Smooth muscle cell (in vitro differentiated cells): ENCODE results near the gene OPCML. TPM values are rescaled to one million over a fixed set of nuclear protein-coding genes. Genes with fewer than 3 reads are reported as not detected.

Experiments
- DNase-seq: peaks from one replicate; lab custom pipeline; 2025; ENCODE audit not compliant: unreplicated experiment; lab: John Stamatoyannopoulos, UW
- H2AFZ ChIP-seq: fragments of 200-600 bp; sonication (generic); 2 replicates; pipeline ENCODE4 v1.6.0; 2016; ENCODE audit warnings: antibody characterized with exemption, low read depth, mild to moderate bottlenecking
- H3F3A ChIP-seq: fragments of 200-600 bp; sonication (generic); 2 replicates; pipeline ENCODE4 v1.6.0; 2017; ENCODE audit warnings: antibody characterized with exemption, low read depth
- H3K27ac ChIP-seq: fragments of 200-600 bp; sonication (generic); 2 replicates; pipeline ENCODE4 v1.5.1; 2016; ENCODE audit warnings: low read depth, mild to moderate bottlenecking
- H3K27me3 ChIP-seq: fragments of 200-600 bp; sonication (generic); 2 replicates; pipeline ENCODE4 v1.6.1; 2016; ENCODE audit warnings: low read depth, mild to moderate bottlenecking
- H3K36me3 ChIP-seq: fragments of 200-600 bp; sonication (generic); 2 replicates; pipeline ENCODE4 v1.5.1; 2016; ENCODE audit warnings: low read depth
- H3K4me1 ChIP-seq: fragments of 200-600 bp; sonication (generic); 2 replicates; pipeline ENCODE4 v1.5.1; 2016; ENCODE audit warnings: low read depth
- H3K4me2 ChIP-seq: fragments of 200-600 bp; sonication (generic); 2 replicates; pipeline ENCODE4 v1.6.0; 2016; ENCODE audit warnings: mild to moderate bottlenecking
- H3K4me3 ChIP-seq: fragments of 200-600 bp; sonication (generic); 2 replicates; pipeline ENCODE4 v1.5.1; 2016; ENCODE audit warnings: mild to moderate bottlenecking
- H3K79me2 ChIP-seq: fragments of 200-600 bp; sonication (generic); 2 replicates; pipeline ENCODE4 v1.6.0; 2016; ENCODE audit warnings: low read depth, mild to moderate bottlenecking
- H3K9ac ChIP-seq: fragments of 200-600 bp; sonication (generic); 2 replicates; pipeline ENCODE4 v1.6.0; 2016; ENCODE audit warnings: low read depth
- H3K9me3 ChIP-seq: fragments of 200-600 bp; sonication (generic); replicated peaks from 2 replicates; pipeline ENCODE4 v1.5.1; 2016; ENCODE audit warnings: low read depth
- H4K20me1 ChIP-seq: fragments of 200-600 bp; sonication (generic); 2 replicates; pipeline ENCODE4 v1.6.0; 2016; ENCODE audit warnings: low read depth
- CTCF ChIP-seq: fragments of 200-600 bp; sonication (generic); IDR thresholded peaks from 2 replicates; pipeline ENCODE4 v1.5.1; 2017; ENCODE audit warnings: borderline replicate concordance, mild to moderate bottlenecking, antibody characterized with exemption; ENCODE audit not compliant: insufficient read depth, poor library complexity, severe bottlenecking
- WGBS: methylation state at CpG from one replicate; pipeline ENCODE4 v1.1.7; 2016; ENCODE audit warnings: low lambda C conversion rate; 5-methylcytosine and 5-hydroxymethylcytosine counted together
- polyA plus RNA-seq: library from polyadenylated mRNA; unstranded; fragments of >200 nt; fragmentation: Nextera tagmentation; extraction: Ambion mirVana; gene quantifications from 2 replicates; pipeline ENCODE4 v1.2.1, GENCODE V29; 2016
- total RNA-seq: library from RNA; depleted of rRNA; stranded (reverse); fragments of >200 nt; gene quantifications from 2 replicates; pipeline ENCODE4 v1.2.3, GENCODE V29; 2014

The OPCML gene
- total and polyA plus RNA-seq, 2 experiments from 2014 or later: 0.42 to 0.58 TPM

GRCh38 chr11:132519241-132519815 lies 1013.0 kb downstream of the OPCML start:
- TF ChIP-seq CTCF: no peak
- no peak for DNase-seq
- Histone ChIP-seq H3K4me1 (no peaks in the 10 kb centered on the region), H3K79me2 (no peaks in the 10 kb centered on the region), H3K9ac (no peak overlapping the region), H3F3A (no peaks in the 10 kb centered on the region), H3K27ac (no peak overlapping the region), H3K36me3 (no peaks in the 10 kb centered on the region), H2AFZ (no peak overlapping the region), H3K4me2 (no peak overlapping the region), H3K4me3 (no peak overlapping the region), H3K9me3 (no peaks in the 10 kb centered on the region), H3K27me3 (no peaks in the 10 kb centered on the region), H4K20me1 (no peaks in the 10 kb centered on the region)
- WGBS: 82% methylated on average over 6 of the region's 6 CpGs

GRCh38 chr11:132504501-132505041 lies 1027.7 kb downstream of the OPCML start:
- Histone ChIP-seq H3K27me3 (peaks cover 2% of the 10 kb centered on the region), H3K9me3 (no peaks in the 10 kb centered on the region), H3F3A (no peaks in the 10 kb centered on the region), H4K20me1 (no peaks in the 10 kb centered on the region), H2AFZ (no peak overlapping the region), H3K27ac (no peak overlapping the region), H3K4me1 (peaks cover 7% of the 10 kb centered on the region), H3K9ac (no peak overlapping the region), H3K4me3 (no peak overlapping the region), H3K4me2 (no peak overlapping the region), H3K36me3 (no peaks in the 10 kb centered on the region), H3K79me2 (no peaks in the 10 kb centered on the region)
- 73% methylated on average over 8 of the region's 8 CpGs for WGBS
- no peak for DNase-seq
- no peak for TF ChIP-seq CTCF

GRCh38 chr11:132501356-132501755 lies 1030.9 kb downstream of the OPCML start:
- 83% methylated on average over 4 of the region's 4 CpGs for WGBS
- no peak overlapping the region for H3K4me2 ChIP-seq
- H3K9ac ChIP-seq: no peak overlapping the region
- H3K4me1 ChIP-seq: peaks cover 7% of the 10 kb centered on the region
- peaks cover 2% of the 10 kb centered on the region for H3K27me3 ChIP-seq
- DNase-seq: no peak
- H3K79me2 ChIP-seq: no peaks in the 10 kb centered on the region
- H2AFZ ChIP-seq: no peak overlapping the region
- TF ChIP-seq CTCF: no peak
- H3K9me3 ChIP-seq: no peaks in the 10 kb centered on the region
- H3K36me3 ChIP-seq: no peaks in the 10 kb centered on the region
- H3K27ac ChIP-seq: no peak overlapping the region
- no peak overlapping the region for H3K4me3 ChIP-seq
- H3F3A ChIP-seq: no peaks in the 10 kb centered on the region
- H4K20me1 ChIP-seq: no peaks in the 10 kb centered on the region

GRCh38 chr11:132499661-132500060 lies 1032.6 kb downstream of the OPCML start:
- WGBS: 81% methylated on average over 3 of the region's 3 CpGs
- Histone ChIP-seq H3K4me1 (no peaks in the 10 kb centered on the region), H3K4me3 (no peak overlapping the region), H4K20me1 (no peaks in the 10 kb centered on the region), H3K9me3 (no peaks in the 10 kb centered on the region), H3K79me2 (no peaks in the 10 kb centered on the region), H3K27ac (no peak overlapping the region), H3K9ac (no peak overlapping the region), H3K27me3 (no peaks in the 10 kb centered on the region), H2AFZ (no peak overlapping the region), H3K36me3 (no peaks in the 10 kb centered on the region), H3K4me2 (no peak overlapping the region), H3F3A (no peaks in the 10 kb centered on the region)
- DNase-seq: no peak
- no peak for TF ChIP-seq CTCF
